GM18907 (cell line): Measurements from ENCODE around the gene HRAS.
"Not testable (repeated sequence)": the region's sequence is repeated elsewhere in the genome, so short reads cannot be mapped to it uniquely, and the experiment has no call there.

Experiments used
- ATAC-seq: cut with Tn5 transposase; IDR thresholded peaks from one replicate; pipeline ENCODE4 v1.9.1; 2021; ENCODE audit warnings: mild to moderate bottlenecking, moderate library complexity; ENCODE audit not compliant: unreplicated experiment

The HRAS gene

DNA sequence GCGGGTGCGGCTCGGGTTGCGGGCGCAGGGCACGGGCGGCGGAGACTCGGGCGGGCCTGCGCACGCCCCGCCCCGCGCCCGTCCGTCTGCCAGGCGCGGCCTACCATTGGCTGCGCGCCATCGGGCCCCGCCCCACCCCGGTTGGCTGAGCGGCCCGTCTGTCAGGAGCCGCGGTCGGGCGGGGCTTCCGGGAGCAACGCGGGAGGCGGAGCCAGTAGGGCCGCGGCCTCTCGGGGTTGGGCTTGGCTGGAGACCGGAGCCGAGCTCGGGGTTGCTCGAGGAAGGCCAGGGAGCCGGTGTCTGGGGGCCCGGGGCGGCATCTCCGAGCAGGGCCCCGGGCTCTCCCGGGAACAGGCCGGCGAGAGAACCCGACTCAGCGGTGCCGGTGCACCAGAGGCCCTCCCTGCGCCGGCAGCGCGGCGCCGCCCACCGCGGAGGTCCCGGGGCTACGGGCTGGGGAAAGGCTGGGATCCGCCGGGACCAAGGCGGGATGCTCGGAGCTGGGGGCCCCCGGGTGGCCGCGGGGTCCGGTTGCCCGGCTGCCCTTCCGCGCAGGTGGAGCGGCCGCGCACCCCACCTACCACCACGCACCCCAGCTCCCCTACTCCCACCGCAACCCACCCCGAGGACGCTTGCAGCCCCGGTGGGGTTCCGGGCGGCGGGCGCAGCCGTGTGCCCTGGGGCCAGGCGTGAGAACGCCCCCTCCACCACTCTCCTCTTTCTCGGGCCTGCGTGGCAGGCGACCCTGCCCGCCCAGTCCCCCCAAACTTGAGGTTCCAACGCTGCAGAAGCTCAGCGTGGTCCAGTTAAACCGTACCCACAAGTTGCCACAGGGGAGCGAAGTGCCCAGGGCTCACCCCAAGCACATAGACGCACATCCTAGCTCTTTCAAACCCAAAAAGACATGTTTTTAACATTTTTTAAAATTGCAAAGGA, at the start of gene HRAS:
Gene HRAS (minus strand): TSS at position 58 of the 936 bp plus-strand sequence.
- peak; percentile 57 for ATAC-seq

DNA sequence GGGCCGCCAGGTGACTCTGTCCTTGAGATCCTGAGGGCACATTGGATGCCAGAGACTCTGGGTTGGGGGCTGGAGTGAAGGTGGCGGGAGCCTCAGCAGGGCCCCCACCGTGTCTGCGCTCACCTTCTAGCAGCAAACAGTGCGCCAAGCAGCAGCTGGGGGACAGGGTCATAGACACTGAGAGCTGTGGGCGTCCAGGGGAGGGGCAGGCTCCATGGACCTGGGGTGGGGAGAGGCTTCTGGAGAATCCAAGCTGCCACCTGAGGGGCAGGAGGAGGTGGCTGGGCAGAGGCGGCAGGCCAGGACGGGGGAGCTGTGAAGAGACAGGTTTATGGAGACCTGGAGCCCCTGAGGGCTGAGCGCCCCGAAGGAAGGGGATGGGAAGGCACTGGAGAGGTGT, 48.9 kb upstream of the HRAS start:
- ATAC-seq, result no peak

DNA sequence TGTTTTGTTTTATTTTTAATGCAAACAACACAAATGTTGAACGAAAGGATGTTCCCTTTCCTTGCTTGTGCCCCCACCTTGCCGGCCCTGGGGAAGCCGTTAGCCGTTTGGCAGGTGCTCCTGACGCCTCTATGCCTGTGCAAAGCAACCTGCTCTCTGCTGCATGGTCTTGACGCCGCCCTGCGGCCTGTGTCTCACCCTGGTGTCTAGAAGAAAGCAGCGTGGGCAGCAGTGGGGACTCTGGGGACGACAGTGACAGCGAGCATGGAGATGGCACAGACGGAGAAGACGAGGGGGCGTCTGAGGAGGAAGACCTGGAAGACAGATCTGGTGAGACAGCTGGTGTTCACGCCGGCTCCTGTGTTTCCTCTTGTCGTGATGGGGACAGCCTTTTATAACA, 46.4 kb upstream of the HRAS start:
- no peak for ATAC-seq

DNA sequence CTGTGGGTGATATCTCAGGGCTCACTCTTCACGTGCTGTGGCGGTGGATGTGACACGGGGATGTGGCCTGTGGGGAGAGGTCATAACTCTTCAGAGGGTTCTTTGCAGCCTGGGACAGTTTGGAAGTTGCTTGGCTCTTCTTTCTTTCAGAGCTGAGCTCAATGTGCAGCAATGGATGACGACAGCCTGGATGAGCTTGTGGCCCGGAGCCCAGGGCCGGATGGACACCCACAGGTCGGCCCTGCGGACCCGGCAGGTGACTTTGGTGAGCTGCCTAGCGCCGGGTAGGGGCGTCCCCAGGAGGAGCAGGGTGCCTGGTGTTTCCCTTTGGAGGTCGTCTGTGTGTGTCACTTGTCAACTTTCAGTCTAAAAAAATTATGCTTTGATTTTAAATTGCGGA, 46.0 kb upstream of the HRAS start:
- ATAC-seq, result no peak

DNA sequence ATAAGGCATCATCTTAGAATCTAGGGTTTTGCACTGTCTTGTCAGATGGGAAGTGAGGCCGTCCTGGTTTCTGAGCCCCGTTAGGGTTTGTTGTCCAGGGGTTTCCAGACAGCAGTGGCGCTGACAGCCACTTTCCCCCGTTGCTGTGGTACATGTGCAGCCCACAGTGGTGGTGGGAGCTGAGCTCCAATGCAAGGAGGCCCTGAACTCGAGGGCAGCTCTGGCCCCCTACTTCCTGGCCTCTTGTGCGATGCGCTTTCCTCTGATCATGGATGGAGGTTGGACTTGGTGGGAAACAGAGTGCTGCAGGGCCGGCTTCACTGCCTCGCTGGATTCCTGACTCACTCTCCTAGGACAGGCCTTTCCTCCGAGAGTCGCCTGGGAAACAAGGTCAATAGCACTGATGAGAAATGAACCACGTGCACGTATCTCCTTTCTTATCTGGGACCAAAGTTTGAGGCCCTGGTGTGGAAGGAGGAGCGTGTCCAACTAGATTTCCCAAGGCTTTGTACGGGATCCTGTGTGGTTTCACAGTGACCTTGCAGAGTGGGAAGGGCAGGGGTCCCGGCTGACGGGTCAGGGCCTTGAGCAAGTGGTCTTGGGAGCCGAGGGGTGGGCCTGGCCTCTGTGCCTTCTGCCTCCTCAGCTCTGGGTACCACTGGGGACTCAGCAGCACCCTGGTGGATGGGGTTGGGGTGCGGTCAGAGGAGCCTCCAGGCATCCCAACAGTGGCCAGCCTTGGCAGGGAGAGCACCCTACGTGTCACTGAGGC, 44.6 kb upstream of the HRAS start:
- ATAC-seq, result no peak

DNA sequence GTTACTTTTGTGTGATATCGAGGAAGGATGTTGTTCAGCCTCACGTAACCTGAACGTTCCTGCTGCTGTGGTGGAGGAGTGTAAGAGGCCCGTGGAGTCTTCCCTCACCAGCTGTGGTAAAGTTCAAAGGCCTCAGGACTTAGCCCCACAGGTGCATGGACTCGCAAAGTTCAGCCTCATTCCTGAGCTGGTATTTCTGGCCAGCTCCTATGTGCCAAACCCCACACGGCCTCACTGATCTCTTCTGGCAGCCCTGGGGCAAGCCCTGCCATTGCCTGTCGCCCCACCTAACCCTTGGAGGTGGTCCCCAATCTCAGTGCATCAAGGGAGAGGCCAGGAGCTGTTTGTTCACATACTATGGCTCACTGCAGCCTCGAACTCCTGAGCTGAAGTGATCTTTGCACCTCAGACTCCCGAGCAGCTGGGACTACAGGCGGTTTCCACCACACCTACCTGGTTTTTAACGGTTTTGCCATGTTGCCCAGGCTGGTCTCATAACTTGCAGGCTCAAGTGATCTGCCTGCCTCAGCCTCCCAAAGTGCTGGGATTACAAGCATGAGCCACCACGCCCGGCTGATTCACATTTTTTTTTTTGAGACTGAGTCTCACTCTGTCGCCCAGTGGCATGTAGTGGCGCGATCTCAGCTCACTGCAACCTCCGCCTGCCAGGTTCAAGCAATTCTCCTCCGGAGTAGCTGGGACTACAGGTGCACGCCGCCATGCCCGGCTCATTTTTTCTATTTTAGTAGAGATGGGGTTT, 43.1 kb upstream of the HRAS start:
- no peak for ATAC-seq

DNA sequence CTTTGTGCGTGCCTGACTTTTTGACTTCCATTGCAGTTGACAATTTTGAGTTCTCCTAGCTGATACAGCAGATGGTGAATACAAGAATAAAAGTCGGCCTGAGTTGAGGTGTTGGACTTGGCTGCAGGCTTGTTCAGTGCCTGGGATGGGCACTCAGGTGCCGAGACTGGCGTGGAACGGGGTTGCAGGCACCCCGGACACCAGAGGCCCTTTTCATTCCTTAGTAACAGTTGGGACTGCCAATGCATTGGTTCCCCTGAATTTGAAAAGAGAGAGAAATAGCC, 42.2 kb upstream of the HRAS start:
- ATAC-seq, result no peak

DNA sequence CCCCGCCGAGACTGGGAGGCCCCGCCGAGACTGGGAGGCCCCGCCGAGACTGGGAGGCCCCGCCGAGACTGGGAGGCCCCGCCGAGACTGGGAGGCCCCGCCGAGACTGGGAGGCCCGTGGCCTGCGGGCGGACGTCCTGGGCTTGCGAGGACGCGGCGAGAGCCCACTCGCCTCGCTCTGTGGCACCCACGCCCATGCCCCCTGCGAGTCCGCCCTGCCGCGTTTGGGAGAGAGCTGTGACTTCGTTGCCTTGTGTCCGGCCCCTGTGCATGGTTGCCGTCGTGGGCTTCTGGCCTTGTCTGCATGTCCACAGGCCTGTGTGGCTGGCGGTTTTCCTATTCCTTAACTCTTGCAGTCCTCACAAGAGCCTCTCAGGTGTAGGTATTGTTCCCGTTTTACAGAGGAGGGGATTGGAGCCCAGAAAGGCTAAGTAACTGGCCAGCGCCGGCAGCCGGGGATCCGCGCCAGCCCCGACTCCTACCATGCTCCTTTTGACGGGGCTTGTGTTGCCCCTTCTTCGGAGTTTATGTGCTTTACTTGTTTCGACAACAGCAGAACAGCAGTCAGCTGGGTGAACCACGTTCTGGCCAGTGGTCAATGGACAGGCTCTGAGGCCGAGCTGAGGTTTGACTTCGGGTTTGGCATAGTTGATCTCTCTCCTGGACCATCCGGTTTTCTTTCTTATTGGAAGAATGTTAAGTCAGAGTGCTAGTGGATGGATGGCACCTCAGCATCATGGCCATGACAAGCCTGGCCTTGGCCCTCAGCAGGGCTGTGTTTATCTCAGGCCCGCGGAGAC, 41.6 kb upstream of the HRAS start:
- ATAC-seq, result no peak

DNA sequence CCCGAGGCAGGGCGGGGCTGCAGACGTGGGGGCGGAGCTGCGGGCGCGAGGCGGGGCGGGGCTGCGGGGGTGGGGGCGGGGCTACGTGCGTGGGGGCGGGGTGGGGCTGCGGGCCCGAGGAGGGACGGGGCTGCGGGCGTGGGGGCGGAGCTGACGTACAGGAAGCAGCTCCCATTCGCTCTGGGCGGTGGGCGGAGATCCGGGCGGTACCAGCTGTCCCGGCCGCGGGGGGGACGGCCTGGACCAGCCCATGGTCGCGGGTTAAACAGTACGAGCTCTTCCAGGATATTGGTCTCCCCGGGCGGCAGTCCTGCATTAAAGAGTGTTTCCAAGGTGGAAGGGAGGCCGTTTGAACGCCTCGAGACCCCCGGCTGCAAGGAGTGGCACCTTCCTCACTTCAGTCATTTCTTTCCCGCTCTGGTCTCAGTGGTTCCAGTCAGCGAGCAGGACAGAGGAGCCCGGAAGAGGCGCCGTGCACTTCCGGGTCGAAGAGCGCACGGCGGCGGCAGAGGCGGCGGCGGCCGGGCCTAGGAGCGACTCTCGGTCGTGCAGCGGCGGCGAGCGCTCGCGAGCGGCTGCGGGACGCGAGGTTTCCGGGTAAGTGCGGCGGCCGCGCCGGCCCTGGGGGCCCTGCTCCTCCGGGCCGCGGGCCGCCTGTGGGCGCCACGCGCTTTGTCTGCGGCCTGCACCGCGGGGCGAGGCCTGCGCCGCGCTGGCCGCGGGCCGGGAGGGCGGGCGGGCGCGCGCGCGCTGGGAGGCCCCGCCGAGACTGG, 40.8 kb upstream of the HRAS start, which contains the start of gene PHRF1:
Gene PHRF1 (plus strand): TSS at position 475 of the 773 bp plus-strand sequence. CDS start 5,043 bp downstream, outside the sequence.
- peak; percentile 80 for ATAC-seq

DNA sequence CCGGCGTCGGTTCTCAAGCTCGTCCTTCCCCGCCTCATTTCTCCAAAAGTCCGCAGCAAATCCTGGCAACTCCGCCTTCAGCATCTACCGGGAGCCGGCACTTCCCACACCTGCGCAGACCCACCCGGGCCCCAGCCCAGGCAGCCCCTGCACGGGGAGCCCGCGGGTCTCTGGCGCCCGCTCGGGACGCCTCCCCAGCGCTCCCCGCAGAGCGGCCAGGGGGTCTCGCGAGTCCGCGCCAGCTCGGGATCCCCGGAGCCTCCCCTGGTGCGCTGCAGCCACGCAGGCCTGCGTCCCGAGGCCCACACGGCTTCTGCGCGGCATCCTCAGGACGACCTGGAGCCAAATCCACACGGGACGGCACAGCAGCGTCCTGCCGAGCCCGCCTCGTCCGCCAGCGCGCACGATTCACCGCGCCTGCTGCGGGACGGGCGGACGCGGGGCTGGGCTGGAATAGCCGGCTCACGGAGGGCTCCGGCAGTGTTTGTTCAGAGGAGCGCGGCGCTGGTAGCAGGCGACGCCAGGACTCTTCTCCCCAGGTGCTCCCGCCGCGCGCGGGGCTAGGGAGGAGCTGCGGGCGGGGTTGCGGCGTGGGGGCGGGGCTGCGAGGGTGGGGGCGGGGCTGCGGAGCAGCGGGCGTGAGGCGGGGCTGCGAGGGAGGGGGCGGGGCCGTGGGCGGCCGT, 40.1 kb upstream of the HRAS start:
- ATAC-seq, result peak; percentile 32

DNA sequence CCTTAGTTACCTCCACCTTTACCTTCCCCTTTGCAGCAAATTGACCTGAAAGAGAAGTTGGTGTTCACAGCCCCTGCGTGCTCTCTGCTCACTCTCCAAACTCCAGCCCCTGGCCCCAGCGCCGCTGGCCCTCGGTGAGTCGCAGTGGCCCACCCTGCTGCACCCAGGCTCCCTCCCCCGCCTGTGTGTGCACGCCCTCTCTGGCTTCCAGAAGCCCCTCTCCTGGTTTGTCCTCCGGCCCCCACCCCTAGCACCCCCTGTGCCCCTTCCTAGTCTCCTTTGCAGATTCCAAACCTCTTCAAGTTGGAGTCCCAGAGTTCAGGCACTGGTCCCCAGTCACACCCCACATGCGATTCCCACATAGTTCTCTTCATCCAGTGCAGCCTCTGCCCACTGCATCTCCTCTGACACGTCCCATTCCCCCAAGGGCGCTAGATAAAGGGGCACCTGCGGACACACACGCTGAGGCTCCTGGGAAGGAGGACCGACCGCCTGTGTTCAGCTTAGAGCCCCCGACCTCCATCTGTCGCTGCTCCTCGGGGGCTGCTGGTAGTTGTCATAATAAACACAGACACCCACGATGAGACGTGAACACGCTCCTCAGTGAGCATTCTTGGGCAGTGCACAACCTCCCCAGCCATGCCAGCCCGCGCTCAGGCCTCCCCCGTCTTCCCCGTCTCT, 39.4 kb upstream of the HRAS start:
- no peak for ATAC-seq

DNA sequence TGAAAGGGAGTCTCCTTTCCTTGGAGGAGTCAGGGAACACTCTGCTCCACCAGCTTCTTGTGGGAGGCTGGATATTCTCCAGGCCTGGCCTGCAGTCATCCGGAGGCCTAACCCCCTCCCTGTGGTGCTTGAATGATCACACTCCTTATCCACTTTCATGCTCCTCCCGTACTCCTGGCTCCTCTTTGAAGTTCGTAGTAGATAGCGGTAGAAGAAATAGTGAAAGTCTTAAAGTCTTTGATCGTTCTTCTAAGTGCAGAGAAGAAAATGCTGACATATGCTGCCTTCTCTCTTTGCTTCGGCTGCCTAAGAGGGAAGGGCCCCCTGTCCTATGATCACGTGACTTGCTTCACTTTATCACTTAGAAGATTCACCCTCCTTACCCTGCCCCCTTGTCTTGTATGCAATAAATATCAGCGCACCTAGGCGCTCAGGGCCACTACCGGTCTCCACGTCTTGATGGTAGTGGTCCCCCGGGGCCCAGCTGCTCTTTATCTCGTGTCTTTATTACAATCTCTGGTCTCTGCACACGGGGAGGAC, 38.7 kb upstream of the HRAS start:
- not testable (repeated sequence) for ATAC-seq

DNA sequence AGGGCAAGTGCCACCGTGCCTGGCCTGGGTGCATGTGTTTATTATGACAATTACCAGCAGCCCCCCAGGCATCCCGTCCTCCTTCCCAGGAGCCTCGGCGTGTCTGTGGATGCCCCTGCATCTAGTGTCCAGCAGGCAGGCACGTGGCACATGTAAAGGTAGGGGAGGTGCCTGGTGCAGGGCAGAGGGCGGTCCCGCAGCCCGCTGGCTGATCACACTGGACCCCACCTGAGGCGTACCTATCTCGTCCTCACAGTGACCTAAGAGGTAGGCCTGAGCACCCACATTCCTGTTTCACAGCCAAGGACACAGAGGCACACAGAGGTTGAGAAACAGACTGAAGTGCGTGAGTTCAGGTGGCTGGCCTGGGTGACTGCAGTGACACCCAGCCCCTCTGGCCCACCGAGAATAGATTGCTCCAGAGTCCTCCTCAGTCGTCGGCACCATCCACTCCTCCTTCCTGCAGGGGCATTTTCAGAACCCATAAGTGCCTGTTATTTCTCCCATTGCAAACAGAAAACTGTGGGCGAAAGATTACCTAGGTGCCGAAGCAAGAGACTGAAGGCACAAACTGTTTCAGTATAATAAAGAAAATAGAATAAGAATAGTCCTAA, 37.9 kb upstream of the HRAS start:
- no peak for ATAC-seq

DNA sequence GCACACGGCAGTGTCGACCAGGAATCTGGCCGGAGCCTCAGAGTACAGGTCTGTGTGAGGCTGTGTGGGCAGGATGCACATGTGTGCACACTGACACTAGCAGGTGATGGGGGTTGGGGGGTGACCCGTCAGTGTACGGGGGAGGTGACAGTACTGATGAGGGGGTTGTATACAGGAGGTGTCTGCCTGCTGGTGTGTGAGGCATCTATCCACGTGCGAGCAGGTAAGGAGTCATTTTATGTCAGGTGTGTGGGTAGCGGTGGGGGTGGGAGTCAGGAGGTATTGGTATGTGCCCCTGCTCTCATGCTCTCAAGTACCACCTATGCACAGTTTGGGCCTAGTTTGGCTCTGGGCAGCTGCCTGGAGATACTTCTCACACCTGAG, 36.4 kb upstream of the HRAS start:
- no peak for ATAC-seq

DNA sequence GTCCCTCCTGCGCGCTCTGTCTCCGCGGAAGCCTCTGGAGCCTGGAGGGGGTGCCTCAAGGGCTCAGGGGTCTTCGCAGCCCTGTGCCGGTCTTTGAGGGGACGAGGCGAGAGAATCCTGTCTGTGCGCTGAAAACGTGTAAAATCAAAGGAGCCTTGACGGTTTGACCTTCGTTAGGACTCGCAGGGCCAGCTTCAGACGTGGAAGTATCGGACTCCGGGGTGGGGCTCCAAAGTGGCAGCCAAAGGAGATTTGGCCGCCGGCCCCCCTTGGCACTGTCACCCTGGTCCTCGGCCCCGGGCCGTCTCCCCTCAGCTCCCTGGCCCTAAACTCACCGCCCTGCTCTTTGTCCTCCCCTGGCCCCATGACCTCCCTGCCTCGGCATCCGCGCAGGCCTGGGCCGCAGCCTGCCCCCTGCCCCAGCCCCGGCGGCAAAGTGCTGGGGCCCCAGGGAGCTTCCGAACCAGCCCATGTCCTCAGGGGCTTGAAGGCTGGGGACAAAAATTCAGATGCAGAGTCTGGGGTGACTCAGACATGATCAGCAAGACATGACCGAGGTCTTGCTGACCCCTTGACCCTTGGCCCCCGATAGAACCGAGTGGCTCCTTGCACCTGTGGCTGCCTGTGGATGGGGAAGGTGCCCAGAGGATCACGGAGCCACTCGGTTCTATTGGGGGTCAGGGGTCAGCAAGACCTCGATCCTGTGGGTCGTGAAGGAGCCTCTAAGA, 33.9 kb upstream of the HRAS start:
- no peak for ATAC-seq

DNA sequence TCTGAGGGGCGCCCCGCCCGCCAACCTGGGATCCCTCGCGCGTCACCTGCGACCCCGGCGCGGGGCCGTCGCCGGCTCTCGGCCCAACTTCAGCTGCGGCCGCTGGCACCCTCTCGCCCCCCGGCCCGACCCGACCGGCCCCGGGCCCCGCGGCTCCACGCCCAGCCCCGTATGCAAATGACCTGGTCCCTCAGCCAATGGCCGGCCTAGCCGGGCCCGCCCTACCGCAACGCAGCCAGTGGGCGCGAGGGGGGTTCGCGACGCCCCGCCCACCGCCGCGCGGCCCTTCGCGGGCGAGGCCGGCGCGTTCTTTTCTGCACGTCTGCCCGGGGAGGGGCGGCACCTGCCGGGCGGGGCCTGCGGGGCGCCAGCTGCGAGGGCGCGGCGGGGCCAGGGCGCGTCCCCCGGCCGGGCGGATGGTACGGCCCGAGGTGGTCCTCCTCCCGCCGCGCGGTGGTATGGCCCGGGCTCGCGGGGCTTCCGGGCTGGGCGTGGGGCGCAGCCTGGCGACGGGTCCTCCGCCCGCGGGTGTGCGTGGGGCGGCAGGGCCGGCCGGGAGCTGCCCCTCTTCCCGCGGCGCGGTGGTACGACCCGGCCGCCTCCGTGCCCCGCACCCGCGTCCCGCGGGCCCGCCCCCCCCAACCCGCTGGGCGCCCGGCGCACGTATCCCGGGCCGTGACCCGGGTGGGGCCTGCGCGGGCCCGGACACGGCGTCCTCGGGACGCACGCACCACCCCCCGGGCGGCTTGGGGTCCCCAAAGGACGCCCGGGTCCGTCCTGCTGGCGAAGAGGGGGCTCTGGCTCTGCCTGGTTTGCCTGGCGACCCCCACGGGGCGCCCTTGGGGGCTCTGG, 33.2 kb upstream of the HRAS start:
- ATAC-seq, result peak; percentile 82
